ENCODE data around the gene ARID1B. TPM values are rescaled to one million over a fixed set of nuclear protein-coding genes. Genes with fewer than 3 reads are reported as not detected.

Gene ARID1B
- total and polyA plus RNA-seq, 2 of the 13 experiments (the other 11 are each of a cell fraction or from before 2014, with no cell fraction given): 20.1 to 32.6 TPM

GRCh38 chr6:156933201-156934068, 156.3 kb downstream of the ARID1B start (continued):
- TF ChIP-seq PAWR (CRISPR knock-in tag; IDR thresholded peaks at IDR 0.05; ENCODE audit: borderline replicate concordance) (no peak), TCF7L2 (IDR thresholded peaks at IDR 0.05; ENCODE audit: low read depth, low read length) (no peak), TEF (CRISPR knock-in tag; IDR thresholded peaks at IDR 0.05) (no peak), TP53 (CRISPR knock-in tag; conservative IDR thresholded peaks at IDR 0.05) (no peak), FOSL2 (CRISPR knock-in tag; IDR thresholded peaks at IDR 0.05) (peak; percentile 19; the same call in 1 of the 2 replicates), HNRNPL (IDR thresholded peaks at IDR 0.05; ENCODE audit: low read depth, low read length) (no peak), ZNF598 (CRISPR knock-in tag; IDR thresholded peaks at IDR 0.05; ENCODE audit: borderline replicate concordance) (no peak), ZNF235 (CRISPR knock-in tag; IDR thresholded peaks at IDR 0.05; ENCODE audit: borderline replicate concordance) (no peak), POLR2AphosphoS2 (IDR thresholded peaks at IDR 0.05; ENCODE audit: low read depth, low read length) (no peak), KDM3A (CRISPR knock-in tag; IDR thresholded peaks at IDR 0.05; ENCODE audit: low read depth) (no peak), EED (CRISPR knock-in tag; IDR thresholded peaks at IDR 0.05) (no peak), SRF (IDR thresholded peaks at IDR 0.05; ENCODE audit: low read depth, low read length) (no peak), PBX3 (CRISPR knock-in tag; IDR thresholded peaks at IDR 0.05; ENCODE audit: borderline replicate concordance) (no peak), ETS1 (CRISPR knock-in tag; IDR thresholded peaks at IDR 0.05) (no peak), NR2F1 (CRISPR knock-in tag; IDR thresholded peaks at IDR 0.05) (no peak), TFE3 (CRISPR knock-in tag; IDR thresholded peaks at IDR 0.05) (peak; percentile 43), SMC3 (IDR thresholded peaks at IDR 0.05; ENCODE audit: low read length) (no peak), MAX (IDR thresholded peaks at IDR 0.05) (peak; percentile 90), ZNF280D (CRISPR knock-in tag; IDR thresholded peaks at IDR 0.05) (no peak), ZNF614 (CRISPR knock-in tag; IDR thresholded peaks at IDR 0.05; ENCODE audit: borderline replicate concordance) (0 out of 2 replicates have a peak, but pooled peaks have one; percentile 23)
